NCI-H1436 (cell line): ENCODE results near the gene FBH1.
"Not testable (repeated sequence)": the region's sequence is repeated elsewhere in the genome, so short reads cannot be mapped to it uniquely, and the experiment has no call there.

Experiments
- DNase-seq: peaks from one replicate; lab custom pipeline; 2025; lab: John Stamatoyannopoulos, UW

FBH1 gene

DNA sequence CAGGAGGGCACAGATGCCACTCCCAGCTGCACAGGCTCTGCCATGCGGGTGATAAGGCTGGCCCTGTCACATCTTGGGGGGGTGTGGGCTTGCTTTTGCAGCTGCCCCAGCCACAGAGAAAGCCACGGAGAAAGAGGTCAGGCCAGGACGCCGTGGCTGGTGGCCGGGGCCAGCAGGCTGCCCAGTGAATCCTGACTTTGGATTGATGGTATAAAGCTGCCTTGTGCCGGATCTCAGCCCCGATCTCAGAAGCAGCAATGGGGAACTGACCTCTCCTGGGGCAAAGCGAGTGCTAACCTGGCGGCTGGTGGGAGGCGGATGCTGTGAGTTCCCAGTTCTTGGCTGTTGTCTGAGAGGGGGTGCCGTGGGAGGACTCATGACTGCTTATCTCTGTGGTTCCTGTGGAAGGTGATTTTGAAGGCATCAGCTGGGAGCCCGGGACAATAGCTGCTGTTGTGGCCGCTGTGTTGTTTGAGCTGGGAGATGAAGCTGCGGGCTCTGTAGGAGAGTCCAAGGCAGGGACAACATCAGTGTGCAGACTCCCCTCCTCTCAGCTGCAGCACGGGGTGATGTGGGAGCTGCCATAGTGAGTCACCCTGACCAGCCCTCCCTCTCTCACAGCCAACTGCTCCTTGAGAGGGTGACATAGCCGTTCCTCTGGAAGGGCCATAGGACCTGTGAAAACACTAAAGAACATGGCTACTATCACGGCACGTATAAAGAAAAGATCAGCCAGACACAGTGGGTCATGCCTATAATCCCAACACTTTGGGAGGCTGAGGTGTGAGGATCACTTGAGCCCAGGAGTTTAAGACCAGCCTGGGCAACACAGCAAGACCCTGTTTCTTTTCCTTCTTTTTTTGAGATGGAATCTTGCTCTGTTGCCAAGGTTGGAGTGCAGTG is 70.3 kb downstream of the FBH1 start:
- DNase-seq: no peak

DNA sequence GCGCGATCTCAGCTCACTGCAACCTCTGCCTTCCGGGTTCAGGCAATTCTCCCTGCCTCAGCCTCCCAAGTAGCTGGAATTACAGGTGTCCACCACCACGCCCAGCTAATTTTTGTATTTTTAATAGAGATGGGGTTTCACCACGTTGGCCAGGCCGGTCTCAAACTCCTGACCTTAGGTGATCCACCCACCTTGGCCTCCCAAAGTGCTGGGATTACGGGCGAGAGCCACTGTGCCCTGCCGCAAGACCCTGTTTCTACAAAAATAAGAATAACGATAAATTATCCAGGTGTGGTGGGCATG is 70.9 kb downstream of the FBH1 start:
- DNase-seq: not testable (repeated sequence)

GRCh38 chr10:5961405-5962100 is 71.5 kb downstream of the FBH1 start:
- DNase-seq: no peak

DNA sequence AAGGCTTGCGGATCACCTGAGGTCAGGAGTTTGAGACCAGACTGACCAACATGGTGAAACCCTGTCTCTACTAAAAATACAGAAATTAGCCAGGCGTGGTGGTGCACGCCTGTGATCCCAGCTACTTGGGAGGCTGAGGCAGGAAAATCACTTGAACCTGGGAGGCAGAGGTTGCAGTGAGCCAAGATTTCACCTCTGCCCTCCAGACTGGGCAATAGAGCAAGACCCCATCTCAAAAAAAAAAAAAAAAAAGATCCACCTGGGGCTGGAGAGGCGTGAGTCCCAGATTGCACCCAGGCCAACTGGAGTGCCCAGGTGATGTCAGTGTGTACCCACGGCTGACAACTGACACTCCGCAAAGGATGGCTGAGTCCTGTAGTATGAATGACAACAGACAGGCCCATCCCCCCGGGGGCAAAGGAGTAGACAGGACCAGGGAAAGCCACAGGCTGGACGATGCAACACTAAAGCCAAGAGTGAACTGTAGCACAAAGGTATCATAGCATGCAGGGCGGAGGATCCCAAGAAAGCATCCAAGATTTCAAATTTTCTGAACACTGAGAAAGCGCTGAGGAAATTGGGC is 72.4 kb downstream of the FBH1 start:
- not testable (repeated sequence) for DNase-seq

DNA sequence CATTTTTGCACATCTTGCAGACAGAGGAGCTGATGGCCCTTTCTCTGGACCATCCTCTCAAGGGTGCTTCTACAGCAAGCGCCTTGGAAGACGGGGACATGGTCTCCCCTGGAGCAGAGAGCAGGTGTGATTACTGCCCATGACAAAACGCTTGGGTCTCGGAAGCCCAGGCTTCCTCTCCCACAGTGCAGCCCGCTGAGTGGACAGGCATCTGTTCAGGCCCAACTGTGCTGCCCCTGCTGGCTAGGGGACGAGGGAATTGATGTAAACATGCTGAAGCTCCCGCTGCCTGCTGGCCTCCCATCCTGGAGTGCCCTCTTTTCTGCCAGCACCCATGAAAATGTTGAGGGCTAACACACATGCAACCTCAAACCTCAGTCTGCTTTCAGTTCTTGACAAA is 73.0 kb downstream of the FBH1 start:
- DNase-seq: no peak

DNA sequence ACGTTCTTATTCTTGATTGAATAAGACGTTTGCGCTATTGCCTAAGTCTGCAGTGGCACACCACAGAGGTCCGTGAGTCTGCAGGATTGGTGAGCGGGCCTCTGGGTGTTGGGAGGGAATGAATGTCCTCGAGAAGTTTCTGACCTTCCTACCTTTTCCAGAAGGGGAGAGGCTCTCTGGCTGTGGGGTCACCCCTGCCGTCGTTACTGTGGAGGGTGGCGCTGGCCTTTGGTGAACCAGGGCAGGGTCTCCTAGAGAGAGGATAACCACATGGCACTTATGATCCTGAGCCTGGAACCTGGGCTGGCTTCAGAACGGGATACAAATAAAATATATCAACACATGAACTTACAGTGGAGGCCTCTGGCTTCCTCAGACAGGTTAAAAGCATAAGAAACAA is 73.5 kb downstream of the FBH1 start:
- no peak for DNase-seq

GRCh38 chr10:5964736-5965135 is 74.7 kb downstream of the FBH1 start:
- no peak for DNase-seq

DNA sequence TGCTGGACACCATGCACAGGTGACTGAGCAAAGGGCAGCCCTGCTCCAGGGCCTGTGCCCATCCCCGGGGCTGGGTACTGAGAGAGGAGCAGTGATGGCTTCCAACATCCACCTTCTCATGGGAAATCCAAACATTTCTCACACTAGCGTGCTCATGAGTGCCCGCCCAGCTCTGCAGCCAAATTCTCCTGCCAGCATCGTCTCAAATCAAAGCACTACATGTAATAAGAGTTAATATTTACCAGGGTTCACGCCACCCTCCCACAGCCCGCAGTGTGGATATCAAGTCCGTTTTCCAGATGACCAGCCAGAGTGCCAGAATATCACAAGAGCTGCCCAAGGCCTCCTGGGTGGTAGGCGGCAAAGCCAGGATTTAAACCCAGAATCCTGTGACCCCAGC is 75.2 kb downstream of the FBH1 start:
- DNase-seq: no peak

DNA sequence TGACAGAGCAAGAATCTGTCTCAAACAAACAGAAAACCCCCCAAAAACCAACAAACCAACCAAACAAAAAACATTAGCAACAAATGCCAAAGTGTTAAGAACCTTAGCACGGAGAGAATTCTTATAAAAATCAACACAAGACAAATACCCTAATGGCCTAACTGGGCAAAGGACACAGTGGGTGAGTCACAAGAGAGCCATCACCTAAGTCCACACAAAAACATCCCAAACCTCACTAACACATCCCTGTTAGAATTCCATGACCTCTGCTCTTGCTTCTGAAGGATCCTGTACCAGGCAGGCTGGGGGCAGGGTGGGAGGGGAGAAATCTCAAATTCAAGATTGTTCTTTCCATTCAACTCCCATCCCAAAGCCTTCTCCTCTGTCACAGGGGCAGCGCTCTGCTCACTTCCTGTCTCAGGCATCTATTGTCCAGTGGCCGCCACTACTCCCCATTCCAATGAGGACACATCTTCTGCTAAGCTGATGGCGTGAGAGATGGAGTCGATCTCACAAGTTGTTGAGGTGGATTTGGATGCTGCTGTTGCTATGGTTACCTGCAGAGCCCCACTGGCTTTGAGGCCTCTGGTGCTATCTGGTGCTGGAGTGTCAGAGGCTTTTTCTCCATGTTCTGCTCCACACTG is 78.1 kb downstream of the FBH1 start:
- no peak for DNase-seq

- no peak for DNase-seq
Observed at GRCh38 chr10:5968681-5969453, 78.8 kb downstream of the FBH1 start.

- DNase-seq: no peak
Observed at GRCh38 chr10:5970066-5970465, 80.0 kb downstream of the FBH1 start.

- no peak for DNase-seq
Observed at GRCh38 chr10:5970527-5970926, 80.5 kb downstream of the FBH1 start.

DNA sequence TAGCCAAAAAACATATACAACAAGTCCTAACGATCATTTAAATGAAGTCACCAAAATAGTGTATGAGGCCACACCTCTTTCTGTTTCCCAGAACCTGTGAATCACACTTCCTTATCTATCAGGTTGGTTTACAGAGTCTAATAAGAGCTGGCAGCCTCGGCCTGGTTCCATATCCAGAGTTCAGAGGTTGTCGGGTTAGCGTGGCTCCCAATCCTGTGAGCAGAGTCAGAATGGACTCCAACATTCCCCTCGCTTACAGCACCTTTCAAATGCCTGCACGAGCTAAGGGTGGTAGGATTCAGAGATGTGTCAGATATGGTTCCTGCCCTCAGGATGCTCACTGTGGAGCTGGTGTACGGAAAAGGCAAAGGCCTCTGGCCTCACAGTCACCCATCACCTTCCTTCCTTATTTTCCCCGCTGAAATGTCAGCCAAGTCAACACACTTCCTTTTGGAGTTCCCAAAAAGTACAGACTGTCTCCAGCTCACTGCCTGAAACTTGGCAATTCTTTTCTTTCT is 81.3 kb downstream of the FBH1 start:
- DNase-seq: no peak

DNA sequence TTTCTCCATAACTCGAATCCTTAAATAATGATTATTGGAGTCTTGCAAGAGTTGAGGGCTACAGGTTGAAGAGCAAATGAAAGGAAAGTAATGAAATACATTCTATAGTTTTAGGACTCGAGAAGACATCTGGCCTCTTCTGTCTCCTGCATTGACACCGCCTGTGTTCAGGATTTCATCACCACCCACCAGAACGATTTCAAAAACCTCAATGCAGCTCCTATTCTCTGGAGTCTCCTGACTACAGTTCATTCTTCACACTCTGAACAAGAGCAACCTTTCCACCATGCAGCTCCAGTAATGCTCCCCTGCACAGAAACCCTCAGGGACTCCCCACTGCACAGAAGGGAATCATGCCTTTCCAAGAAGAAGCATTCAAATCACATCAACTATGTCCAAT is 81.8 kb downstream of the FBH1 start:
- DNase-seq: no peak

DNA sequence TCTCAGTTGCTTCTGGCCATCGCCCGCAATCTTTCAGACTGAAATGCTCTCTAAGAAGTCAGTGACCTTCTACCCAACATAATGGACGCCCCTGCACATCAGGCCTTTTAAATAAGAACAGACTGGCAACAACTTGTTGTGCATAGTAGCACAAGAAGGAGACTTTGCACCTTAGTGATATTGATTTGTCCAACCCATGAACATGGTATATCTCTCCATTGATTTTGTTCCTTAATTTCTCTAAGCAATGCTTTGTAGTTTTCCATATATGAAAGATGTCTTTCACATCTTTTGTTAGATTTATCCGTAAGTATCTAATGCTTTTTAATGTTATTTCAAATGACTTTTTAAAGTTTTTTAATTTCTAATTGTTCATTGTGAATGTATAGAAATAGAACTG is 83.0 kb downstream of the FBH1 start:
- no peak for DNase-seq

DNA sequence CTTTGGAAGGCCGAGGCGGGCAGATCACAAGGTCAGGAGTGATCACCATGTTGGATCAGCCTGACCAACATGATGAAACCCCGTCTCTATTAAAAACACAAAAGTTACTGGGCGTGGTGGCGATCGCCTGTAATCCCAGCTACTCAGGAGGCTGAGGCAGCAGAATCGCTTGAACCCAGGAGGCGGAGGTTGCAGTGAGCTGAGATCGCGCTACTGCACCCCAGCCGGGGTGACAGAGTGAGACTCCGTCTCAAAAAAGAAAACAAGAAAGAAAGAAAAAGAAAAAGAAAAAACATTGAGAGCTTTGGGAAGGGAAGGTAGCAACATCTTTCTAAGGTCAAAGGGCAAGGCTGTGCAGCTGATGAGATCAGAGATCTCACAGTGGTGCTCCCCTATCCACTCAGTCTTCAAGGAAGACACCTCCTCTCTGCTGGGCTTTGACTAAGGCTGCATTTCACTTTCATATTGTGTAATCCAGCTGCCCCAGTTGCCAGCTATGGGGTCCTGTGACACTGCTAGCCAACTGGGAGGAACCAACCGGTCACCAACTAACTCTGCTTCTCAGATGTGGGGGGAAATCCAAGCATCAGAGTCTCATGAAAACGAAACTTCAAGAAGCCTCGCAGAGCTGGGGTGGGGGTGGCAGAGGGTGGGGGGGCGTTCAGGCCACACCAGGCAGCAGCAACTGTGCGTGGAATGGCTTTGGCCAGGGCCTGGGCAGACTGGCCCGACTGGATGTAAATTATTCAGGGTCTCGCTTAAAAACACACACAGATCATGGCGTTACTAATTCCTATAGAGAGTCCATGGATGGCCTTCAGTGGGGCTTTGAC is 85.8 kb downstream of the FBH1 start:
- no peak for DNase-seq

DNA sequence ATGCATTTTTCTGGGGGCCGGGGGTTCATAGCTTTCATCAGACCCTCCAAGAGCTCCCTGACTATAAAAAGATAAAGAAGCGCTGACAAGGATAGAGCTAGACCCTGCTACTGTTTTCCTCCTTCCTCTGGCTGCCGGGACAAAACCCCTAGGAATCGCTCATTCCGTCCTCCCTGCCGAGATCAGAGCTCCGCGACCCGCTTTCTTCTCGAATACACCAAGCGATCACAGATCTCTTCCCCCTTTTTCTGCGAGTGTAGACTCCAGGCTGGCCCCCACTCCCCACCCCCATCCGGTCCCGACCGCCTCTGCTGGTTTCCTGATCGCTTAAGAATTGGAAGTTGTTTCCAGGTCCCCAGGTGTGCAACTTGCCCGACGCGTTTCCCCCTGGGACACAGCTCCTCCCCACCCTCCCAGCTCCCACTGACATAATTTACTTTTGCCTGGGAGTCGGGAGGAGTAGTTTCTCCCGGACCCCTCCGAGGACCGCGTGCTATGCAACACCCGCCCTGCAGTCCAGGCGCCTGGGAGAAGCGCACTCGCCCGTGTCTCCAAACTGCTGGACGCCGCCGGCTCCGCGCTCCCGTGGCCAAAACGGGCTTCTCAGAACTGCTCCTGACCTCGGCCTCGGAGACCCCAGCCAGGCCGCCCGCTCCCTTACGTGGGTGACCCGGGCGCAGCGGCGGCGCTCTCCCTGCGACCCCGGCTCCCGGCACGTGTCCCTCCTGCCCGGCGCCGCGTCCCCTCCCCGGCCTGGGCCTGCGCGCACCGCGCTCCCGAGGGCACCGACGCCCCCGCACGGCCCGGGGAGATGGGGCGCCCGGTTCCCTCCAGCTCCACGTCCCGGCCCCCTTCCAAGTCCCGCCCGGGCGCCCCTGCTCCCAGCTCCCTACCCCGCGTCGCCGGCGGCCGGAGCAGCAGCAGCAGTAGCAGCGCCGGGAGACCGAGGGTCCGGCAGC is 86.7 kb downstream of the FBH1 start:
- DNase-seq: no peak

DNA sequence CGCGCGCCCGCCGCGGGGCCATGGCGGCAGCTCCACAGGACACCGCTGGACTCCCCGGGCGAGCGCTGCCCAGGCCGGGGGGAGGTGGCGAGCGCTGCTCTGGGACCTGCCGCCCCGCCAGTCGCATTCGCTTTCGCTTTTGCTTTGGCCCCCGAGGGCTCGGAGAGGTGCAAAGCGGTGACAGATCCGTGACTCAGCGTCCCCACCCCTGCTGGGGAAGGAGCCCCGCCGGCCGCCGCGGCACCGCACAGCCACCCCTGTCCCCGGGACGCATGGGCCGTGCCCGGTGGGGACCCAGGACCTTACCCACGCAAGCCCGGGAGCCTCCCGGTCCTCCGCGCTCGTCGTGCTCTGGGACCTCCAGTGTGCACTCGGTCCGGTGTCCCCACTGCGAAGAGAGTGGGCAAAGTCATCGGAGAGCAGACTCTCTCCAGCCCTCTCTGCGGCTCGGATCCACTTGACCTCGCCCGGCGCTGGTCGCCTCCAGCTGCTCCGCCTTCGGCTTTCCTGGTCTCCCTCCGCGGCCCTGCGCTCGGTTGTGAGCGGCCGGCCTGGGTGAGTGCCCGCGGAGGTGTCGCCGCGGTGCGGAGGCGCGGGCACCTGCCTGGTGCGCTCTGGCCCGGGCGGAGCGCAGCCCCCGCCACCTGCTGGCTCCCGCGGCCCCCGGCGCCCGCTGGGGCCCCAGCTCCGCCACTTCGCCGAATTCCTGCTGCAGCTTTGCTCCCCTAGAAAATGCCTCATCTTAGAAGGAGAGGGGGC is 87.6 kb downstream of the FBH1 start, which contains the start of gene IL15RA:
Gene IL15RA, minus strand, starts transcription at position 73 of the 759 bp plus-strand sequence. Its CDS starts 51 bp downstream, at position 22.
- DNase-seq: no peak

GRCh38 chr10:5978230-5978489 is 88.1 kb downstream of the FBH1 start:
- no peak for DNase-seq
